H1 (cell line): ENCODE data around the gene SLC13A4. TPM values are rescaled to one million over a fixed set of nuclear protein-coding genes. Genes with fewer than 3 reads are reported as not detected.

Source experiments
- CTCF ChIA-PET: fragments of 300-600 bp; sonication (Branson Sonifier 250); formaldehyde crosslinking; loops from one replicate; lab custom pipeline; 2021; ENCODE audit not compliant: partially characterized antibody; lab: Charles Lee
- POLR2A ChIA-PET: fragments of 300-600 bp; sonication (Branson Sonifier 250); formaldehyde crosslinking; loops from one replicate; lab custom pipeline; 2021; ENCODE audit warnings: inconsistent platforms; ENCODE audit not compliant: partially characterized antibody; lab: Charles Lee
- DNase-seq, 2 experiments: peaks; one replicate each; pipeline versions ENCODE4 v3.0.0 to v3.0.0-alpha.2; 2010 to 2022; ENCODE audit warnings: low spot score in 2 of 2, low read depth in 1 of 2, mixed read lengths in 1 of 2
- FAIRE-seq: peaks from 2 replicates; lab custom pipeline; 2011; peaks lifted over from hg19 to GRCh38; lab: Jason Lieb, UNC
- H2AFZ ChIP-seq: 2 replicates; pipeline ENCODE4 v1.8.1; 2012; ENCODE audit warnings: low read length, inconsistent platforms
- H2AK5ac ChIP-seq: 2 replicates; pipeline ENCODE4 v1.6.1; 2013; ENCODE audit warnings: low read depth, low read length
- H2BK120ac ChIP-seq: replicated peaks from 2 replicates; pipeline ENCODE3; 2013; ENCODE audit warnings: low read depth, low read length, inconsistent platforms
- H2BK12ac ChIP-seq: 2 replicates; pipeline ENCODE4 v1.6.1; 2013; ENCODE audit warnings: low read depth, low read length
- H2BK15ac ChIP-seq: 2 replicates; pipeline ENCODE4 v1.6.1; 2013; ENCODE audit warnings: low read length
- H2BK20ac ChIP-seq: 2 replicates; pipeline ENCODE4 v1.6.1; 2013; ENCODE audit warnings: low read length
- H2BK5ac ChIP-seq: 2 replicates; pipeline ENCODE4 v1.6.1; 2013; ENCODE audit warnings: low read depth, low read length
- H3K14ac ChIP-seq: 2 replicates; pipeline ENCODE4 v1.6.1; 2013; ENCODE audit warnings: inconsistent platforms; ENCODE audit not compliant: insufficient read length
- H3K18ac ChIP-seq: 2 replicates; pipeline ENCODE4 v1.6.1; 2013; ENCODE audit warnings: low read length; ENCODE audit errors: extremely low read depth
- H3K23ac ChIP-seq: 2 replicates; pipeline ENCODE4 v1.6.1; 2013; ENCODE audit warnings: inconsistent platforms; ENCODE audit not compliant: insufficient read length
- H3K23me2 ChIP-seq: 2 replicates; pipeline ENCODE4 v1.6.1; 2013; ENCODE audit warnings: low read depth, low read length
- H3K27ac ChIP-seq: 2 replicates; pipeline ENCODE4 v1.6.1; 2011; ENCODE audit warnings: low read depth, low read length, inconsistent platforms
- H3K27me3 ChIP-seq, 4 experiments: replicated peaks in 1 of 4; 1 replicate in 1 of 4; 2 replicates in 3 of 4; pipeline versions ENCODE4 v1.6.1 to v1.8.1; 2011 to 2013; ENCODE audit warnings: low read length in 3 of 4, mild to moderate bottlenecking in 3 of 4, inconsistent platforms in 2 of 4, mixed read lengths in 2 of 4, moderate library complexity in 1 of 4; ENCODE audit not compliant: control insufficient read depth in 3 of 4, insufficient read depth in 3 of 4; ENCODE audit errors: extremely low read depth in 1 of 4
- H3K36me3 ChIP-seq, 4 experiments: 2 replicates each; pipeline versions ENCODE4 v1.6.1 to v1.8.1; 2011 to 2013; ENCODE audit warnings: mild to moderate bottlenecking in 4 of 4, low read length in 3 of 4, moderate library complexity in 2 of 4, control low read depth in 1 of 4, inconsistent platforms in 1 of 4; ENCODE audit not compliant: insufficient read depth in 4 of 4, control insufficient read depth in 2 of 4
- H3K4ac ChIP-seq: replicated peaks from 2 replicates; pipeline ENCODE3; 2013; ENCODE audit warnings: low read length, low read depth, mixed read lengths, inconsistent platforms; ENCODE audit not compliant: insufficient read length
- H3K4me1 ChIP-seq, 4 experiments: replicated peaks in 1 of 4; 1 replicate in 1 of 4; 2 replicates in 3 of 4; pipeline versions ENCODE4 v1.6.1 to v1.8.1; 2011 to 2013; ENCODE audit warnings: low read length in 3 of 4, inconsistent platforms in 2 of 4, mixed read lengths in 1 of 4; ENCODE audit not compliant: insufficient read depth in 4 of 4, control insufficient read depth in 3 of 4
- H3K4me2 ChIP-seq, 2 experiments: 2 replicates each; pipeline versions ENCODE4 v1.6.1 to v1.8.1; 2011 to 2013; ENCODE audit warnings: low read depth in 2 of 2, low read length in 2 of 2, control low read depth in 1 of 2, inconsistent platforms in 1 of 2, mild to moderate bottlenecking in 1 of 2; ENCODE audit not compliant: insufficient read depth in 1 of 2
- H3K4me3 ChIP-seq, 4 experiments: fragments of 200-600, 300-600 bp in 1 of 4; sonication (generic), shearing (Covaris generic), sonication (Bioruptor Twin) in 1 of 4; 2 replicates each; pipeline versions ENCODE4 v1.5.1 to v1.8.1; 2011 to 2016; ENCODE audit warnings: low read length in 4 of 4, low read depth in 3 of 4, control low read depth in 2 of 4, inconsistent platforms in 2 of 4, mild to moderate bottlenecking in 2 of 4, mixed read lengths in 1 of 4, moderate library complexity in 1 of 4; ENCODE audit not compliant: insufficient read depth in 2 of 4; ENCODE audit errors: extremely low read depth in 1 of 4
- H3K56ac ChIP-seq: replicated peaks from 2 replicates; pipeline ENCODE3; 2013; ENCODE audit warnings: low read depth, mild to moderate bottlenecking, mixed read lengths, low read length, inconsistent platforms; ENCODE audit not compliant: insufficient read length
- H3K79me1 ChIP-seq: 2 replicates; pipeline ENCODE4 v1.6.1; 2013; ENCODE audit warnings: low read depth, low read length, control low read depth
- H3K79me2 ChIP-seq, 2 experiments: 2 replicates each; pipeline versions ENCODE4 v1.6.1 to v1.8.1; 2012 to 2013; ENCODE audit warnings: low read length in 2 of 2, mild to moderate bottlenecking in 2 of 2, inconsistent platforms in 1 of 2; ENCODE audit not compliant: insufficient read depth in 2 of 2, control insufficient read depth in 1 of 2
- H3K9ac ChIP-seq, 4 experiments: replicated peaks in 1 of 4; 1 replicate in 1 of 4; 2 replicates in 3 of 4; pipeline versions ENCODE4 v1.6.1 to v1.8.1; 2011 to 2013; ENCODE audit warnings: low read depth in 3 of 4, low read length in 3 of 4, control low read depth in 2 of 4, mild to moderate bottlenecking in 2 of 4, moderate library complexity in 2 of 4, inconsistent platforms in 1 of 4; ENCODE audit errors: extremely low read depth in 1 of 4
- H3K9me3 ChIP-seq, 2 experiments: 2 replicates each; pipeline versions ENCODE4 v1.6.1 to v1.8.1; 2012 to 2013; ENCODE audit warnings: mild to moderate bottlenecking in 2 of 2, moderate library complexity in 2 of 2, control low read depth in 1 of 2, inconsistent platforms in 1 of 2, low read depth in 1 of 2, low read length in 1 of 2, mixed read lengths in 1 of 2; ENCODE audit not compliant: insufficient read depth in 2 of 2
- H4K20me1 ChIP-seq, 2 experiments: replicated peaks in 1 of 2; 2 replicates each; pipeline versions ENCODE3 to v1.8.1; 2011 to 2013; ENCODE audit warnings: inconsistent platforms in 2 of 2, low read length in 2 of 2, mild to moderate bottlenecking in 1 of 2; ENCODE audit not compliant: insufficient read depth in 2 of 2, control insufficient read depth in 1 of 2
- H4K5ac ChIP-seq: 2 replicates; pipeline ENCODE4 v1.6.1; 2013; ENCODE audit warnings: low read length, low read depth, mixed read lengths, inconsistent platforms; ENCODE audit not compliant: insufficient read length
- H4K8ac ChIP-seq: 2 replicates; pipeline ENCODE4 v1.8.0; 2013; ENCODE audit warnings: mild to moderate bottlenecking, moderate library complexity, low read length, inconsistent platforms; ENCODE audit not compliant: insufficient read depth; ENCODE audit errors: extremely low read depth
- H4K91ac ChIP-seq: replicated peaks from 2 replicates; pipeline ENCODE3; 2013; ENCODE audit warnings: low read length, mixed read lengths, inconsistent platforms; ENCODE audit not compliant: insufficient read length
- E2F6 ChIP-seq: IDR thresholded peaks from 2 replicates; pipeline ENCODE4 v1.6.1; 2012; ENCODE audit warnings: inconsistent platforms
- GTF2F1 ChIP-seq: IDR thresholded peaks from 2 replicates; pipeline ENCODE4 v1.6.1; 2012; ENCODE audit warnings: low read depth, low read length, improper control_type of control experiment, borderline replicate concordance
- MAFK ChIP-seq: IDR thresholded peaks from 2 replicates; pipeline ENCODE4 v1.6.1; 2012; ENCODE audit warnings: low read depth, mild to moderate bottlenecking, improper control_type of control experiment, low read length
- MAX ChIP-seq: IDR thresholded peaks from 2 replicates; pipeline ENCODE4 v1.6.1; 2012; ENCODE audit warnings: inconsistent platforms
- POLR2AphosphoS5 ChIP-seq: IDR thresholded peaks from 2 replicates; pipeline ENCODE4 v1.6.1; 2011; ENCODE audit warnings: low read depth, low read length
- RFX5 ChIP-seq: IDR thresholded peaks from 2 replicates; pipeline ENCODE4 v1.6.1; 2011; ENCODE audit warnings: low read depth, low read length, improper control_type of control experiment, borderline replicate concordance
- RXRA ChIP-seq: IDR thresholded peaks from 2 replicates; pipeline ENCODE4 v1.6.1; 2011; ENCODE audit warnings: low read depth, mild to moderate bottlenecking, low read length, moderate library complexity; ENCODE audit not compliant: insufficient read depth
- SAP30 ChIP-seq: fragments of 300-600 bp; sonication (generic); IDR thresholded peaks from 2 replicates; pipeline ENCODE4 v1.7.1; 2012; ENCODE audit warnings: low read length, moderate library complexity, mild to moderate bottlenecking, inconsistent platforms; ENCODE audit not compliant: insufficient read depth, insufficient replicate concordance
- SIN3A ChIP-seq, 2 experiments: IDR thresholded peaks in 1 of 2; conservative IDR thresholded peaks in 1 of 2; 2 replicates each; pipeline ENCODE4 v1.6.1; 2011 to 2012; ENCODE audit warnings: low read length in 2 of 2, improper control_type of control experiment in 1 of 2, low read depth in 1 of 2, mild to moderate bottlenecking in 1 of 2
- SUZ12 ChIP-seq: fragments of 200-600 bp; sonication (generic); IDR thresholded peaks from 2 replicates; pipeline ENCODE4 v1.6.1; 2012; ENCODE audit warnings: mild to moderate bottlenecking, inconsistent platforms, low read length, moderate library complexity, mixed read lengths
- WGBS, 2 experiments: shearing (Covaris generic) in 1 of 2; methylation state at CpG; one replicate each; pipeline versions ENCODE4 v1.1.6 to v1.1.7; 2013 to 2015; ENCODE audit warnings: low lambda C conversion rate in 2 of 2, mixed read lengths in 2 of 2, inconsistent platforms in 1 of 2, low coverage in 1 of 2, missing lambda C conversion rate in 1 of 2; ENCODE audit not compliant: insufficient replicate concordance in 2 of 2, insufficient coverage in 1 of 2, insufficient read length in 1 of 2; ENCODE audit errors: extremely low coverage in 1 of 2, missing lambda C conversion rate in 1 of 2; 5-methylcytosine and 5-hydroxymethylcytosine counted together
- polyA plus RNA-seq, 7 experiments: library from polyadenylated mRNA; depleted of rRNA in 3 of 7; stranded (reverse) in 5 of 7; unstranded in 2 of 7; fragments of >200 nt in 5 of 7; fragments of 200-250 nt in 2 of 7; gene quantifications; 1 replicate in 5 of 7; 2 replicates in 1 of 7; 4 replicates in 1 of 7; pipeline versions ENCODE4 v1.2.1 to v1.2.3, GENCODE V29; 2011 to 2013; ENCODE audit warnings: missing spikeins in 2 of 7, mixed read lengths in 2 of 7
- total RNA-seq: library from RNA; stranded (reverse); fragmentation: NEBNext Ultra II Directional; extraction: Animal tissue kit (Norgen Biotek cat#: 25700); gene quantifications from 2 replicates; pipeline ENCODE4 v1.2.1, GENCODE V29; 2021
- TF ChIP-seq, protein P1 (sequence below): IDR thresholded peaks from 2 replicates; pipeline ENCODE4 v1.6.1; 2012; ENCODE audit warnings: low read length, inconsistent platforms

SLC13A4 gene
- total and polyA plus RNA-seq, 2 of the 8 experiments (the other 6 are each of a cell fraction or from before 2014, with no cell fraction given), result 3.9 to 7.5 TPM

DNA sequence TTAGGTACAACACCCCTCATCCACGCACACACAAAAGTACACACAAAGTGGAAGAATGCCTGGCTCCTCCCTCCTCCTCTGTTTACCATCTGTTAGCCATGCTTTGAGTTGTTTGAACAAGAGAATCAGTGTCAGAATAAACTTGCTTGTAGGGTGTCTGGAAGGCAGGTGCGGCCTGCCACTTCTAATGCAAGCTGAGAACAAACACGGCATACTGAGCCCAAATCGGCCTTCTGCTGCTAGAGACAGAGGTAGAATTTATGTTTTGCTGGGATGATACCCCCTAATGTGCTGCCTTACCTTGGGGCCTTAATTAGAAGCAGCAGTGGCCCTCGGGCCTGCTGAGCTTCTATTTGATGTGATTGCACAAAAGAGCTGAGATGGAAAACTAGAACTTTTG lies 45.5 kb upstream of the SLC13A4 start:
- no peak overlapping the region for H4K91ac ChIP-seq
- H3K4me2 ChIP-seq, result no peak overlapping the region
- H2BK12ac ChIP-seq, result no peak overlapping the region
- TF ChIP-seq MAFK, result no peak
- TF ChIP-seq E2F6, result no peak
- TF ChIP-seq MAX, result no peak
- TF ChIP-seq, protein P1, sequence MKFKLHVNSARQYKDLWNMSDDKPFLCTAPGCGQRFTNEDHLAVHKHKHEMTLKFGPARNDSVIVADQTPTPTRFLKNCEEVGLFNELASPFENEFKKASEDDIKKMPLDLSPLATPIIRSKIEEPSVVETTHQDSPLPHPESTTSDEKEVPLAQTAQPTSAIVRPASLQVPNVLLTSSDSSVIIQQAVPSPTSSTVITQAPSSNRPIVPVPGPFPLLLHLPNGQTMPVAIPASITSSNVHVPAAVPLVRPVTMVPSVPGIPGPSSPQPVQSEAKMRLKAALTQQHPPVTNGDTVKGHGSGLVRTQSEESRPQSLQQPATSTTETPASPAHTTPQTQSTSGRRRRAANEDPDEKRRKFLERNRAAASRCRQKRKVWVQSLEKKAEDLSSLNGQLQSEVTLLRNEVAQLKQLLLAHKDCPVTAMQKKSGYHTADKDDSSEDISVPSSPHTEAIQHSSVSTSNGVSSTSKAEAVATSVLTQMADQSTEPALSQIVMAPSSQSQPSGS, result no peak
- no peak for TF ChIP-seq SUZ12
- TF ChIP-seq GTF2F1, result no peak
- no peak for TF ChIP-seq POLR2AphosphoS5
- TF ChIP-seq SIN3A (conservative IDR thresholded peaks at IDR 0.05 in 1 of 2, IDR thresholded peaks at IDR 0.05 in 1 of 2; ENCODE audit: low read depth in 1 of 2, low read length in 2 of 2), result no peak
- no peak for TF ChIP-seq SAP30
- no peak for TF ChIP-seq RFX5
- no peak for TF ChIP-seq RXRA

More for the DNA sequence above, 45.5 kb upstream of the SLC13A4 start:
- ChIA-PET CTCF (interaction anchor here (0.9 to 2.7 kb wide), 5 partner anchors 9 to 81 kb away, joined by 3 to 7 read pairs (median 3); no protein-coding TSS in a partner anchor), POLR2A (no interaction called here)
- Histone ChIP-seq H3K4me1 (peaks cover 0 to 10% (median 0%) of the 10 kb centered on the region in 4 experiments; a peak in 2 of 7 replicates), H2BK20ac (no peak overlapping the region), H3K23ac (no peak overlapping the region), H3K79me2 (no peaks in the 10 kb centered on the region), H3K18ac (no peak overlapping the region), H4K5ac (no peak overlapping the region), H4K8ac (no peak overlapping the region), H3K9me3 (peaks cover 3 to 7% of the 10 kb centered on the region in 2 experiments; a peak in 1 of 4 replicates), H2BK15ac (no peak overlapping the region), H3K9ac (no peak overlapping the region), H3K14ac (no peak overlapping the region), H2BK5ac (no peak overlapping the region), H3K79me1 (no peaks in the 10 kb centered on the region), H3K27me3 (no peaks in the 10 kb centered on the region), H3K27ac (no peak overlapping the region), H3K23me2 (no peaks in the 10 kb centered on the region), H4K20me1 (no peaks in the 10 kb centered on the region), H3K36me3 (no peaks in the 10 kb centered on the region), H3K4ac (no peak overlapping the region), H3K56ac (no peak overlapping the region), H3K4me3 (no peak overlapping the region), H2AFZ (no peak overlapping the region), H2BK120ac (no peak overlapping the region), H2AK5ac (no peak overlapping the region)
- DNase-seq, result no peak
- FAIRE-seq, result no peak
- 67% methylated on average over 5 of the region's 5 CpGs; no CpG with 5 or more reads in 1 of the 2 experiments for WGBS, 2 experiments
